H1 (cell line): ENCODE data around the gene CNOT8. TPM values are rescaled to one million over a fixed set of nuclear protein-coding genes. Genes with fewer than 3 reads are reported as not detected.

Source experiments
- CTCF ChIA-PET: fragments of 300-600 bp; sonication (Branson Sonifier 250); formaldehyde crosslinking; loops from one replicate; lab custom pipeline; 2021; ENCODE audit not compliant: partially characterized antibody; lab: Charles Lee
- POLR2A ChIA-PET: fragments of 300-600 bp; sonication (Branson Sonifier 250); formaldehyde crosslinking; loops from one replicate; lab custom pipeline; 2021; ENCODE audit warnings: inconsistent platforms; ENCODE audit not compliant: partially characterized antibody; lab: Charles Lee
- DNase-seq, 2 experiments: peaks; one replicate each; pipeline versions ENCODE4 v3.0.0 to v3.0.0-alpha.2; 2010 to 2022; ENCODE audit warnings: low spot score in 2 of 2, low read depth in 1 of 2, mixed read lengths in 1 of 2
- FAIRE-seq: peaks from 2 replicates; lab custom pipeline; 2011; peaks lifted over from hg19 to GRCh38; lab: Jason Lieb, UNC
- H2AFZ ChIP-seq: 2 replicates; pipeline ENCODE4 v1.8.1; 2012; ENCODE audit warnings: low read length, inconsistent platforms
- H2AK5ac ChIP-seq: 2 replicates; pipeline ENCODE4 v1.6.1; 2013; ENCODE audit warnings: low read depth, low read length
- H2BK120ac ChIP-seq: replicated peaks from 2 replicates; pipeline ENCODE3; 2013; ENCODE audit warnings: low read depth, low read length, inconsistent platforms
- H2BK12ac ChIP-seq: 2 replicates; pipeline ENCODE4 v1.6.1; 2013; ENCODE audit warnings: low read depth, low read length
- H2BK15ac ChIP-seq: 2 replicates; pipeline ENCODE4 v1.6.1; 2013; ENCODE audit warnings: low read length
- H2BK20ac ChIP-seq: 2 replicates; pipeline ENCODE4 v1.6.1; 2013; ENCODE audit warnings: low read length
- H2BK5ac ChIP-seq: 2 replicates; pipeline ENCODE4 v1.6.1; 2013; ENCODE audit warnings: low read depth, low read length
- H3K14ac ChIP-seq: 2 replicates; pipeline ENCODE4 v1.6.1; 2013; ENCODE audit warnings: inconsistent platforms; ENCODE audit not compliant: insufficient read length
- H3K18ac ChIP-seq: 2 replicates; pipeline ENCODE4 v1.6.1; 2013; ENCODE audit warnings: low read length; ENCODE audit errors: extremely low read depth
- H3K23ac ChIP-seq: 2 replicates; pipeline ENCODE4 v1.6.1; 2013; ENCODE audit warnings: inconsistent platforms; ENCODE audit not compliant: insufficient read length
- H3K23me2 ChIP-seq: 2 replicates; pipeline ENCODE4 v1.6.1; 2013; ENCODE audit warnings: low read depth, low read length
- H3K27ac ChIP-seq: 2 replicates; pipeline ENCODE4 v1.6.1; 2011; ENCODE audit warnings: low read depth, low read length, inconsistent platforms
- H3K27me3 ChIP-seq, 4 experiments: replicated peaks in 1 of 4; 1 replicate in 1 of 4; 2 replicates in 3 of 4; pipeline versions ENCODE4 v1.6.1 to v1.8.1; 2011 to 2013; ENCODE audit warnings: low read length in 3 of 4, mild to moderate bottlenecking in 3 of 4, inconsistent platforms in 2 of 4, mixed read lengths in 2 of 4, moderate library complexity in 1 of 4; ENCODE audit not compliant: control insufficient read depth in 3 of 4, insufficient read depth in 3 of 4; ENCODE audit errors: extremely low read depth in 1 of 4
- H3K36me3 ChIP-seq, 4 experiments: 2 replicates each; pipeline versions ENCODE4 v1.6.1 to v1.8.1; 2011 to 2013; ENCODE audit warnings: mild to moderate bottlenecking in 4 of 4, low read length in 3 of 4, moderate library complexity in 2 of 4, control low read depth in 1 of 4, inconsistent platforms in 1 of 4; ENCODE audit not compliant: insufficient read depth in 4 of 4, control insufficient read depth in 2 of 4
- H3K4ac ChIP-seq: replicated peaks from 2 replicates; pipeline ENCODE3; 2013; ENCODE audit warnings: low read length, low read depth, mixed read lengths, inconsistent platforms; ENCODE audit not compliant: insufficient read length
- H3K4me1 ChIP-seq, 4 experiments: replicated peaks in 1 of 4; 1 replicate in 1 of 4; 2 replicates in 3 of 4; pipeline versions ENCODE4 v1.6.1 to v1.8.1; 2011 to 2013; ENCODE audit warnings: low read length in 3 of 4, inconsistent platforms in 2 of 4, mixed read lengths in 1 of 4; ENCODE audit not compliant: insufficient read depth in 4 of 4, control insufficient read depth in 3 of 4
- H3K4me2 ChIP-seq, 2 experiments: 2 replicates each; pipeline versions ENCODE4 v1.6.1 to v1.8.1; 2011 to 2013; ENCODE audit warnings: low read depth in 2 of 2, low read length in 2 of 2, control low read depth in 1 of 2, inconsistent platforms in 1 of 2, mild to moderate bottlenecking in 1 of 2; ENCODE audit not compliant: insufficient read depth in 1 of 2
- H3K4me3 ChIP-seq, 4 experiments: fragments of 200-600, 300-600 bp in 1 of 4; sonication (generic), shearing (Covaris generic), sonication (Bioruptor Twin) in 1 of 4; 2 replicates each; pipeline versions ENCODE4 v1.5.1 to v1.8.1; 2011 to 2016; ENCODE audit warnings: low read length in 4 of 4, low read depth in 3 of 4, control low read depth in 2 of 4, inconsistent platforms in 2 of 4, mild to moderate bottlenecking in 2 of 4, mixed read lengths in 1 of 4, moderate library complexity in 1 of 4; ENCODE audit not compliant: insufficient read depth in 2 of 4; ENCODE audit errors: extremely low read depth in 1 of 4
- H3K56ac ChIP-seq: replicated peaks from 2 replicates; pipeline ENCODE3; 2013; ENCODE audit warnings: low read depth, mild to moderate bottlenecking, mixed read lengths, low read length, inconsistent platforms; ENCODE audit not compliant: insufficient read length
- H3K79me1 ChIP-seq: 2 replicates; pipeline ENCODE4 v1.6.1; 2013; ENCODE audit warnings: low read depth, low read length, control low read depth
- H3K79me2 ChIP-seq, 2 experiments: 2 replicates each; pipeline versions ENCODE4 v1.6.1 to v1.8.1; 2012 to 2013; ENCODE audit warnings: low read length in 2 of 2, mild to moderate bottlenecking in 2 of 2, inconsistent platforms in 1 of 2; ENCODE audit not compliant: insufficient read depth in 2 of 2, control insufficient read depth in 1 of 2
- H3K9ac ChIP-seq, 4 experiments: replicated peaks in 1 of 4; 1 replicate in 1 of 4; 2 replicates in 3 of 4; pipeline versions ENCODE4 v1.6.1 to v1.8.1; 2011 to 2013; ENCODE audit warnings: low read depth in 3 of 4, low read length in 3 of 4, control low read depth in 2 of 4, mild to moderate bottlenecking in 2 of 4, moderate library complexity in 2 of 4, inconsistent platforms in 1 of 4; ENCODE audit errors: extremely low read depth in 1 of 4
- H3K9me3 ChIP-seq, 2 experiments: 2 replicates each; pipeline versions ENCODE4 v1.6.1 to v1.8.1; 2012 to 2013; ENCODE audit warnings: mild to moderate bottlenecking in 2 of 2, moderate library complexity in 2 of 2, control low read depth in 1 of 2, inconsistent platforms in 1 of 2, low read depth in 1 of 2, low read length in 1 of 2, mixed read lengths in 1 of 2; ENCODE audit not compliant: insufficient read depth in 2 of 2
- H4K20me1 ChIP-seq, 2 experiments: replicated peaks in 1 of 2; 2 replicates each; pipeline versions ENCODE3 to v1.8.1; 2011 to 2013; ENCODE audit warnings: inconsistent platforms in 2 of 2, low read length in 2 of 2, mild to moderate bottlenecking in 1 of 2; ENCODE audit not compliant: insufficient read depth in 2 of 2, control insufficient read depth in 1 of 2
- H4K5ac ChIP-seq: 2 replicates; pipeline ENCODE4 v1.6.1; 2013; ENCODE audit warnings: low read length, low read depth, mixed read lengths, inconsistent platforms; ENCODE audit not compliant: insufficient read length
- H4K8ac ChIP-seq: 2 replicates; pipeline ENCODE4 v1.8.0; 2013; ENCODE audit warnings: mild to moderate bottlenecking, moderate library complexity, low read length, inconsistent platforms; ENCODE audit not compliant: insufficient read depth; ENCODE audit errors: extremely low read depth
- H4K91ac ChIP-seq: replicated peaks from 2 replicates; pipeline ENCODE3; 2013; ENCODE audit warnings: low read length, mixed read lengths, inconsistent platforms; ENCODE audit not compliant: insufficient read length
- E2F6 ChIP-seq: IDR thresholded peaks from 2 replicates; pipeline ENCODE4 v1.6.1; 2012; ENCODE audit warnings: inconsistent platforms
- HDAC2 ChIP-seq, 2 experiments: fragments of 300-600 bp in 1 of 2; sonication (generic) in 1 of 2; IDR thresholded peaks; 2 replicates each; pipeline ENCODE4 v1.6.1; 2011 to 2012; ENCODE audit warnings: low read depth in 2 of 2, low read length in 2 of 2, mild to moderate bottlenecking in 2 of 2, moderate library complexity in 2 of 2, borderline replicate concordance in 1 of 2, inconsistent platforms in 1 of 2
- PHF8 ChIP-seq: fragments of 200-600 bp; sonication (generic); conservative IDR thresholded peaks from 2 replicates; pipeline ENCODE4 v1.7.1; 2012; ENCODE audit warnings: low read depth, mild to moderate bottlenecking, inconsistent platforms, low read length, moderate library complexity
- POLR2A ChIP-seq, 2 experiments: IDR thresholded peaks; 1 replicate in 1 of 2; 2 replicates in 1 of 2; pipeline ENCODE4 v1.6.1; 2011; ENCODE audit warnings: low read depth in 2 of 2, low read length in 2 of 2, mild to moderate bottlenecking in 2 of 2; ENCODE audit errors: control extremely low read depth in 1 of 2
- SIN3A ChIP-seq, 2 experiments: IDR thresholded peaks in 1 of 2; conservative IDR thresholded peaks in 1 of 2; 2 replicates each; pipeline ENCODE4 v1.6.1; 2011 to 2012; ENCODE audit warnings: low read length in 2 of 2, improper control_type of control experiment in 1 of 2, low read depth in 1 of 2, mild to moderate bottlenecking in 1 of 2
- WGBS, 2 experiments: shearing (Covaris generic) in 1 of 2; methylation state at CpG; one replicate each; pipeline versions ENCODE4 v1.1.6 to v1.1.7; 2013 to 2015; ENCODE audit warnings: low lambda C conversion rate in 2 of 2, mixed read lengths in 2 of 2, inconsistent platforms in 1 of 2, low coverage in 1 of 2, missing lambda C conversion rate in 1 of 2; ENCODE audit not compliant: insufficient replicate concordance in 2 of 2, insufficient coverage in 1 of 2, insufficient read length in 1 of 2; ENCODE audit errors: extremely low coverage in 1 of 2, missing lambda C conversion rate in 1 of 2; 5-methylcytosine and 5-hydroxymethylcytosine counted together
- polyA plus RNA-seq, 7 experiments: library from polyadenylated mRNA; depleted of rRNA in 3 of 7; stranded (reverse) in 5 of 7; unstranded in 2 of 7; fragments of >200 nt in 5 of 7; fragments of 200-250 nt in 2 of 7; gene quantifications; 1 replicate in 5 of 7; 2 replicates in 1 of 7; 4 replicates in 1 of 7; pipeline versions ENCODE4 v1.2.1 to v1.2.3, GENCODE V29; 2011 to 2013; ENCODE audit warnings: missing spikeins in 2 of 7, mixed read lengths in 2 of 7
- total RNA-seq: library from RNA; stranded (reverse); fragmentation: NEBNext Ultra II Directional; extraction: Animal tissue kit (Norgen Biotek cat#: 25700); gene quantifications from 2 replicates; pipeline ENCODE4 v1.2.1, GENCODE V29; 2021

CNOT8 gene
- total and polyA plus RNA-seq, 2 of the 8 experiments (the other 6 are each of a cell fraction or from before 2014, with no cell fraction given), result 36.4 to 62.9 TPM

- Histone ChIP-seq H3K9ac (no peak overlapping the region), H3K4me2 (no peak overlapping the region), H2AFZ (no peak overlapping the region), H2BK120ac (no peak overlapping the region), H4K8ac (no peak overlapping the region), H3K18ac (no peak overlapping the region), H3K56ac (no peak overlapping the region), H3K79me1 (no peaks in the 10 kb centered on the region), H3K4me1 (peaks cover 0 to 3% (median 0%) of the 10 kb centered on the region in 4 experiments; a peak in 2 of 7 replicates), H3K23me2 (no peaks in the 10 kb centered on the region), H3K27ac (no peak overlapping the region), H4K91ac (no peak overlapping the region)
- FAIRE-seq, result no peak
- 94% methylated on average over 6 of the region's 6 CpGs; no CpG with 5 or more reads in 1 of the 2 experiments for WGBS, 2 experiments
- TF ChIP-seq POLR2A (IDR thresholded peaks at IDR 0.05; ENCODE audit: control extremely low read depth in 1 of 2, low read depth in 2 of 2, low read length in 2 of 2) (no peak), PHF8 (no peak), E2F6 (no peak), SIN3A (conservative IDR thresholded peaks at IDR 0.05 in 1 of 2, IDR thresholded peaks at IDR 0.05 in 1 of 2; ENCODE audit: low read depth in 1 of 2, low read length in 2 of 2) (no peak), HDAC2 (IDR thresholded peaks at IDR 0.05; ENCODE audit: borderline replicate concordance in 1 of 2, low read depth in 2 of 2, low read length in 2 of 2) (no peak)
- TF ChIP-seq, all 59 proteins: peak for 0
- no peaks in the 10 kb centered on the region for H3K9me3 ChIP-seq
- CTCF ChIA-PET, result interaction anchor here (1.2 to 2.2 kb wide), 4 partner anchors 13 to 338 kb away, joined by 3 to 9 read pairs (median 6); no protein-coding TSS in a partner anchor
- H2AK5ac ChIP-seq, result no peak overlapping the region
- H3K14ac ChIP-seq, result no peak overlapping the region
- DNase-seq, result no peak
- H2BK20ac ChIP-seq, result no peak overlapping the region
- H3K27me3 ChIP-seq, result no peaks in the 10 kb centered on the region
- no peak overlapping the region for H3K4ac ChIP-seq
- no peak overlapping the region for H2BK5ac ChIP-seq
- peaks cover 0 to under 1% (median 0%) of the 10 kb centered on the region in 4 experiments; a peak in 4 of 8 replicates for H3K36me3 ChIP-seq
- no peak overlapping the region for H3K23ac ChIP-seq
- no peak overlapping the region for H3K4me3 ChIP-seq
- H4K5ac ChIP-seq, result no peak overlapping the region
- POLR2A ChIA-PET, result interaction anchor here (1.3 to 3.3 kb wide), 5 partner anchors 8 to 22 kb away, joined by 3 to 10 read pairs (median 4); partner anchors contain the start of genes CNOT8 and FAXDC2
- no peak overlapping the region for H2BK15ac ChIP-seq
- no peaks in the 10 kb centered on the region for H3K79me2 ChIP-seq
- H4K20me1 ChIP-seq, result no peaks in the 10 kb centered on the region
- no peak overlapping the region for H2BK12ac ChIP-seq
Measured at GRCh38 chr5:154836225-154836624, 22.2 kb upstream of the CNOT8 start.
